Lung microvascular endothelial cell (primary cell): ENCODE results near the gene ATP9B. TPM values are rescaled to one million over a fixed set of nuclear protein-coding genes. Genes with fewer than 3 reads are reported as not detected.
A peak's percentile ranks its signal among the peaks of the same experiment; 100 is the strongest.
"Not testable (repeated sequence)": the region's sequence is repeated elsewhere in the genome, so short reads cannot be mapped to it uniquely, and the experiment has no call there.

Experiments used
- DNase-seq, 2 donors: peaks; one replicate each; pipeline versions ENCODE4 v3.0.0 to v3.0.0-alpha.2; 2010; ENCODE audit warnings: low read depth in 2 of 2
- total RNA-seq: library from RNA; depleted of rRNA; stranded (reverse); fragments of >200 nt; gene quantifications from 2 replicates; pipeline ENCODE4 v1.2.1, GENCODE V29; 2014

ATP9B gene
- total RNA-seq, 1 donor from 2014 or later: 29.0 TPM

DNA sequence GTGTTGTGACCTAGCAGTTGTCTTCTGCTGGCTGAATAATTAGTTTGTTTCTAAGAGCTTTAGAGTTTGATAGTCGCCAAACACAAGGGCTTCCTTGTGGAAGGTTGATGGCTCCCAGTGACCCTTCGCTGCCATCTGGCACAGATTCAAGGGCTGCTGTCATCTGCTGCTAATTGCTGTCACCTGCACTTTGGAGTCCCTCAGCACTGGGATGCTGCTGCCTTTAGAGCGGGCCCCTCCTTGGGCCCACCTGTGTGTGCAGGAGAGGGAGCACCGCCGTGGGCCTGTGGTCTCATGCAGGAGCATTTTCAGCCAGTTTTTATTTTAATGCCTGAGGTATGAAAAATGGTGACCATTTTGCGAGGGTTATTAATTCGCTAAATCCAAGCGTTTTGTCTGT is 172.6 kb downstream of the ATP9B start:
- no peak for DNase-seq

DNA sequence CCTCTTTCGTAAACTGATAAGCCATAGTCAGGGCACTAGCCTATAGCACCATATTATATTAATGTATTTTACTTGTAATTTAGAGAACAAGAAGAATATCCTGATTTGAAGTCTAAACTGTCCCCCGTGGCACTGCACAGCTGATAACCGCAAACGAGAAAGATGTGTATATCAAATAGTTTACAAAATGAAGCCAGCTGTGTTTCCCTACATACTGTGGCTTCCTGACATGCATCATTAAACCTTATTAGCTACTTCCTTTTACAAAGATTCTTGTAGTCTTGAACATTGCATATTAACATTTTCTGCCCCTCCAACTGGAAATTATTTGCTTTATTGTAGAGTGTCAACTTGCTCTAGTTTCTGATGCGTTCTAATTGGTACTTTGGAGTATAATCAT is 173.1 kb downstream of the ATP9B start:
- no peak for DNase-seq

DNA sequence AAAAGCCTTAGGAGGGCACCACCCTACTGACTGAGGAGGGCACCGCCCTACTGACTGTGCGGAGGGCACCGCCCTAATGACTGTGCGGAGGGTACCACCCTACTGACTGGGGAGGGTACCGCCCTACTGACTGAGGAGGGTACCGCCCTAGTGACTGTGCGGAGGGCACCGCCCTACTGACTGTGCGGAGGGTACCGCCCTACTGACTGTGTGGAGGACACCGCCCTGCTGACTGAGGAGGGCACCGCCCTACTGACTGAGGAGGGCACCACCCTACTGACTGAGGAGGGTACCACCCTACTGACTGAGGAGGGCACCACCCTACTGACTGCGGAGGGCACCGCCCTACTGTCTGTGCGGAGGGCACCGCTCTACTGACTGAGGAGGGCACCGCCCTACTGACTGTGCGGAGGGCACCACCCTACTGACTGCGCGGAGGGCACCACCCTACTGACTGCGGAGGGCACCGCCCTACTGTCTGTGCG is 176.4 kb downstream of the ATP9B start:
- DNase-seq: peak in 1 of 2 donors; percentile 64

DNA sequence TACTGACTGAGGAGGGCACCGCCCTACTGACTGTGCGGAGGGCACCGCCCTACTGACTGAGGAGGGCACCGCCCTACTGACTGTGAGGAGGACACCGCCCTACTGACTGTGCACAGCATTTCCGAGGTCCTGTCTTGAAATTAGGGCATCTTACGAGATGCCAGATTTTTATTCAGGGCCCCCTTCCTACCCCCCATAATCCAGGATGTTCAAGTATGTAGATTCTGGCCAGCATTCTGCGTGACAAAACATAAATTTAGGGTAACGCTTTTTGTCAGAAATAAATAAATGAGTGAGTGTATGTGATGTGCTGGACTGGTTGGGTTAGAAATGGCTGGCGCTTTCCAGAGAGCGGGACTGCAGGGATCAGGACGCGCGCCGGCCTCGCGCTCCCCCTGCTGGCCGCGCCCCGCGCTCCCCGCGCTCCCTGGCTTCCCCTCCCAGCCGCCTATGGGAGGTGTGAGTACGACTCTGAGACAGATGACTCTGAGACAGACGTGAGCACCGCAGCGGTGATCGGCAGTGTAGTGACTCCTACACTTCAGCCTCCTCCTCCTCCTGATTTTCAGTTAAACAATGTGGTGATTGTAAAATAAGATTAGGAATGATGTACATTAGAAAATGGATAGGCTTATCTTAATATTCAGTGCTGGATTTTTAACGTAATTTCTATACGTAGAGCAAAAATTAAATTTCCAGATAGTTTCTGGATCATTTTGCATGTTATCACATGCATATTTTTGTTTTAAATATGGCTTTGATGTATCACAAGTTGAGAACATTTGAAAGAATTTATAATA is 177.3 kb downstream of the ATP9B start:
- DNase-seq: peak; percentile 85 to 89

DNA sequence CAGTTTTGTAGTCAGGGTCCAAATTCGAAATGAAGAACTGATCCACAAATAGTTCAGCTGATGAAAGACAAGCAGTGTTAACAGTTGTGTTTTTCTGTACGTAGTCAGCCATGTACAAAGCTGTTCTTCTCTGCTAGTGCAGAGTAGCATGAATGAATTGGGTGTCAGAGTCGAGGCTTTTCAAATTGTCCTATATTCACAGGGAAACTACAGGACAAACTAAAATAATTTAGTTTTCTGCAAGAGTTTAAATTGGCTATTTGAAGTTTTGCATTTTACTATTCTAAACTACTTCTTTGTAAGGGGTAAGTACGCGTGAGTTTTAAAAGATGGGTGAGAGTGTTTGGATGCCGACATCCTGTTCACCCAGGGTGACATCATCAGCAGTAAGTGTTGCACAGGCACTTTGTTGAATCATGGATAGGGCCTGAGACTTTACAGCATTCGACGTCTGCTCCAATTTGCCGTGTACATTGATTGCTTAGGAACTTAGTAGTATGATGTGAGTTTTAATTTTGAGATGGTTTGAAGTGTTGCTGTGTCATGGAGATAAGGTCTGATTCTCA is 179.4 kb downstream of the ATP9B start:
- DNase-seq: no peak

DNA sequence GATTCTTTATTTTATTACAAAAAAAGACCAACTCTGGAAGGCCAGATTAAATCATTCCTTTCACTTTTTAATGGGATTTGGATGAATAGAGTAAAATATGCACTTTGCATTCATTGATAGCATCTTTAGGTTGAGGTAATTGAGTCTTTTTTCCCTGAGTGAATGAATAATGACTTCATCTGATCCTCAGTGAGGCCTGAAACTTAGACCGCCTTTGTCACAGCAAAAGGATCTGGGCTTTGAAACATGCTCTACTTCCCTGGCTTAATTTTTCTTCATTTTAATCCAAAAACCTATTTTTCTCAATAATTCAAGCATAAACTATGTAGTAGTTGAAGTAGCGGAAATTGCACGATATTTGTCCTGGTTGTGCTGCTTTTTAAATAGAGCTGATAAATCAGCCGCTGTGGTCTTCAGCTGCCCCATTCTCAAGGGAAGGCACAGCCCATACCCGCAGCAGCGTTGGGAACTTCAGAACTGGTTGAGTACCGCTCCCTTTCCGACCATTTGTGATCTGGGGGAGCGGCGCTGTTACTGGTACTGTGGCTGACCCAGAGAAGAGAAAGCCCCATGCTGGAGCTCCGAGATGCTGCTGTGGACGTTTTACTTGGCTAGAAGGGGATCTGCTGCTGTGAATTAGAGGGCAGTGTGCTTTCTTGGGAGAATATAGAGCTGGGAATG is 181.2 kb downstream of the ATP9B start:
- no peak for DNase-seq

DNA sequence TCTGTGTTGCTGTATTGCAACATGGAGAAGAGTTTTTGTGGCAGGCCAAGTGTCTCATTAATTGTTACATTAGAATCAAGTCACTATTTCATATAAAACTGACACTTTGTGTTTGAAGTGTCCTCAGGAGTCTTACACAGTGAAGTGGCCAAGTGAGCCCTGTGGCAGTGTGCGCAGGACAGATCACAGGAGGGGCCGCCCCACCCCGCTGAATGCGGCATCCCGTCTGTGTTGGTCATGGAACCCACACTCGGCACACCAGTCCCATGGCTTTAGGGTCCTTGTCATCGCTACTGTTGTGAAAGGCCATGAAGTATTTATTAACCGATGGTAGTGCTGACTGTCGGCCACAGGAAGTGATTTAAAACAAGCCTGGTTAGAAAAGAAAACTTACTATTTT is 181.8 kb downstream of the ATP9B start:
- no peak for DNase-seq

DNA sequence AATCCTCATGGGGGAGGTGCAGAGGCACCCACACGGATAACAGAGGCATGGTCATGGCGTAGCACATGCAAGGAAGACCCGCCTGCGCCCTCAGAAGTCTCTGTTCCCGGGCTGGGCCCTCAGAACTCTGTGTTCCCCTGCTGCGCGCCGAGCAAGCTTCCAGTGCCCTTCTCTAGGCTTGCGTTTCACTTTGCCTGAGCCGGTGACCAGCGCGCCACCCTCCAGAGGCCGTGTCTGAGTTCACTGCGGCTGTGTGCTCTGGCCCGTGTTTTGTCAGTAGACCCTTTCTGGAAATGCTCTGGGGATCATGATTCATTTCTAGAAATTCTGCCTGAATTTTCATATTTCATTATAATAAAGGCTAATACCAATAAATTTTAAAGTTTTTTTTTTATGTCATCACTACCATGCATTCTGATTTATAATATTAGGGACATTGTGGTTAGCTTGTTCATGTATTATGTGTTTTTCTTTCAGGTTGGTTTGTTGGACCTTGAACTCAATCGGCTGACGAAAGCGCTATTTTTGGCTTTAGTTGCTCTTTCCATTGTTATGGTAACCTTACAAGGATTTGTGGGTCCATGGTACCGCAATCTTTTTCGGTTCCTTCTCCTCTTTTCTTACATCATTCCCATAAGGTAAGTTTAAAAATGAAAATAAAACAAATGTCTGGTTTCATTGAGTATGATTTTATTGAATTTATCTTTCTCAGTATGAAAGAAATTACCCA is 183.9 kb downstream of the ATP9B start:
- no peak for DNase-seq

DNA sequence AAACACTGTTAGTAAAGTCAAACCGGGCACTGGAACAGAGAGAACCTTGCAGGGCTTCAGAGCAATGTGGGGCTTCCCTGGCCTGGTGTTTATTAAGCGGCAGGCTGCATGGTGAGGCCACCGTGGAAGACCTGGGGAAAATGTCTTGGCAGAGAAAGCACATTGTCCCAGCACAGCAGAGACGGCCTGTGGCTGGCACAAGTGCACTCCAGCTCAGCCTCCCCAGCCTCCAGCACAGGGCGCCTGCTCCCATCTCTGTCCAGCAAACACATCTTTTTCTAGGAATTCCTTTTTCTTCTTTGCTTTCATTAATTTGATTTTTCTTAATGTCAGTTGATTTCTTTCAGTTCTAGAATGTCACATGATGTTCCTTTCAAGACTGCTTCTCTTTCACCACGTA is 188.3 kb downstream of the ATP9B start:
- no peak for DNase-seq

DNA sequence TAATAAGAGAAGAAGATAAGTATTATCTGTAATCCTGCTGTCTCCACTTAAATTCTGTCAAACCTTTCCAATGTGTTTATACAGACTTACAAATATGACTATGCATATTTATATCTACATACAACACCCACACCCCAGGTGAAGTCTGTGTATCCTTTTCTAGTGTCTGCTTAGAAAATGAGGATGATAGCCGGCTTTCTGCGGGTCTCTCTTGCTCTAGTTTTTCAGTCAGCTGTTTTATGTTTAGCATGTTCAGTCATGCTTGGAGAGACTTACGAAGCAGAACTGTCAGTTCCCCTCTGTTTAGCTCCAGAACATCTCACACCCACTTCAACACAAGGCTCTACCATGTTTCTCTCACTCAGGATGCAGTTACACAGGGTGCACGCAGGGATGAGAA is 189.3 kb downstream of the ATP9B start:
- DNase-seq: no peak

DNA sequence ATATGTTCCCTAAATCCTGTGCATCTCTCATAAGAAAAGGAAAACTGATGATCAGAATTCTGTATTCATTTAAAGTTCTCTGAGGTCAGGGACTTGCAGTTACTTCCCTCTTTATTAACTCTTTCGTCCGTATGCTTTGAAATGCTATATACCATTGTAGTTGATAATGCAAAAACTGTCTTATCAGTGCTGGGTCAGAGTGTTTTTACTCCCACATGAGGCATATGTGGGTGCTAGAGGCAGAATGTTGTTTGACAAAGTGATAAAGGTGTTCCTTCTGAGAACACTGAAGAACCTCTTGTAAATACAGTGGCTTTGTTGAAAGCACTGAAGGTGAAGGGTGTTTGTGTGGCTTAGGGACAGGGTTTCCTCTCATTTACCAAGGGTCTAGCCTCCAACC is 190.0 kb downstream of the ATP9B start:
- DNase-seq: no peak

DNA sequence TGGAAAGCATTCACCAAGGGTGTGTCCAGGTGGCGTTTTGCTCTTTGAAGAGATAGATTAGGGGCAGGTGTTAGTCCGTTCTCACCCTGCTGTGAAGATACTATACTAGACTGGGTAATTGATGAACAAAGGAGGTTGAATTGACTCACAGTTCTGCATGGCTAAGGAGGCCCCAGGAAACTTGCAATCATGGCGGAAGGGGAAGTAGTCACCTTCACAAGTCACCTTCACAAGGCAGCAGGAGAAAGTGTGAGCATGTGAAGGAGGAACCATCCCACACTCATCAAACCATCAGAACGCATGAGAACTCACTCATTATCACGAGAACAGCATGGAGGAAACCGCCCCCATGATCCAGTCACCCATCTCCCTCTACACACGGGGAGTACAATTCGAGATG is 190.8 kb downstream of the ATP9B start:
- DNase-seq: no peak

DNA sequence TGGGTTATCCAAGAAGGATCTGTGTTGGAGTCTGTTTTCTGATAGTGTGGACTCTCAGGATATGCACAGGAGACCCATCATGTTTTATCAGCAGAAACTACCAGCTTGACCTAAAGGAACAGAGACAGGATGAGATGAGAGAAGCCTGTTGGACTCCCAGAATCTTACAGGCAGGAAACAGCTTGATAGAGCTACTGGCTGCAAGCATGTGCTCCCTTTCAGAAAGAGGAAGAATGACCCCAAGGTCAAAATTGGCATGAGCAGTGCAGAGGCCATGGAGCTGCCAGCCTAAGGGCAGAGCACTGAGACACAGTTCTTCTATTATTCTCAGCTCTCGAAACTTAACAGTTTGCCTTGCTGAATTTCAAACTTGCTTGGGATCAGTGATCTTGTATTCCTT is 191.3 kb downstream of the ATP9B start:
- peak in 1 of 2 donors; percentile 25 for DNase-seq

DNA sequence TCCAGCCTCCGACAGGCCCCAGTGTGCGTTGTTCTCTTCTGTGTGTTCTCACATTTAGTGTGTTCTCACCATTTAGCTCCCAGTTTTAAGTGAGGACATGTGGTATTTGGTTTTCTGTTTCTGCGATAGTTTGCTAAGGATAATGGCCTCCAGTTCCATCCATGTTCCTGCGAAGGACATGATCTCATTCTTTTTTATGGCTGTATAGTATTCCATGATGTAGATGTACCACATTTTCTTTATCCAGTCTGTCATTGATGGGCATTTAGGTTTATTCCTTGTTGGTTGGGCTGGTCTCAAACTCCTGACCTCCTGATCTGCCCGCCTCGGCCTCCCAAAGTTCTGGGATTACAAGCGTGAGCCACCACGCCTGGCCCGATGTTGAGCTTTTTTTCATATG is 195.9 kb downstream of the ATP9B start:
- DNase-seq: not testable (repeated sequence)

DNA sequence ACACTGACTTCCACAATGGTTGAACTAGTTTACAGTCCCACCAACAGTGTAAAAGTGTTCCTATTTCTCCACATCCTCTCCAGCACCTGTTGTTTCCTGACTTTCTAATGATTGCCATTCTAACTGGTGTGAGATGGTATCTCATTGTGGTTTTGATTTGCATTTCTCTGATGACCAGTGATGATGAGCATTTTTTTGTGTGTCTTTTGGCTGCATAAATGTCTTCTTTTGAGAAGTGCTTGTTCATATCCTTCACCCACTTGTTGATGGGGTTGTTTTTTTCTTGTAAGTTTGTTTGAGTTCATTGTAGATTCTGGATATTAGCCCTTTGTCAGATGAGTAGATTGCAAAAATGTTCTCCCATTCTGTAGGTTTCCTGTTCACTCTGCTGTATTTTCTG is 202.6 kb downstream of the ATP9B start:
- not testable (repeated sequence) for DNase-seq

DNA sequence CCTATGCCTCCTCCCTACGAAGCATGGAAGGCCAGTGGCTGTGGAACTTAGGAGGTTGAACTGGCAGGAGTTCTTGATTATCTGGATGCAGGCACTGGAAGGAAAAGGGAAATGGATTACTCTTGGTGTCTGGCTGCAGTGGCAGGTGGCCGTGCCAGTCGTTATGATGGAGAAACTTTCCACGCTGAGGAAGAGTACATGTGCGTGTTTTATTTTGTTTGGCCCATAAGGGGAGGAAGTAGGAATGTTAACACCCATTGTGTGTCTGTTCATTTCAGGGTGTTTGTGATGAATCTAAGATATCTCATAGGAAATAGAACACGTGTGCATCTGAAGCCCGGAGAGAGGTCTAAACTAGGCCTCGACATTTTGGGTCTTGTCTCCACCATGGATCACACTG is 203.7 kb downstream of the ATP9B start:
- DNase-seq: peak; percentile 56 to 93

DNA sequence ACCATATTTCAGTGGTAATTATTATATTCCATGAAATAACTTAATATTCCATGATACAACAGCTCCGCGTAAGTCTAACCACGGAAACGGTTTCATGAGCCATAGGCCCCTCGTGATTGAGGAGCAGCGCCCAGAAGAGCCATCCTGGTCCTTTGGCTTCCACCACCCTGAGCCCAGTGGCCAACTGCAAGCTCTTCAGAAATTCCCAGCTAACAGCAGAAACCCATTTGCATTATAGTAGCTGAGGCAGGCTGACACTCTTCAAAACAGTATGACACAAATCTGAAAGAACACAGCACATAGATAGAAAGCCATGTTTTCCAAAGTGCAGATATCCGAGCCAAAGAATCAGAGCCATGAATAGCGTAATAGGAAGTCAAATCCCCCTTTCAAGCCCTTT is 205.6 kb downstream of the ATP9B start:
- DNase-seq: no peak

DNA sequence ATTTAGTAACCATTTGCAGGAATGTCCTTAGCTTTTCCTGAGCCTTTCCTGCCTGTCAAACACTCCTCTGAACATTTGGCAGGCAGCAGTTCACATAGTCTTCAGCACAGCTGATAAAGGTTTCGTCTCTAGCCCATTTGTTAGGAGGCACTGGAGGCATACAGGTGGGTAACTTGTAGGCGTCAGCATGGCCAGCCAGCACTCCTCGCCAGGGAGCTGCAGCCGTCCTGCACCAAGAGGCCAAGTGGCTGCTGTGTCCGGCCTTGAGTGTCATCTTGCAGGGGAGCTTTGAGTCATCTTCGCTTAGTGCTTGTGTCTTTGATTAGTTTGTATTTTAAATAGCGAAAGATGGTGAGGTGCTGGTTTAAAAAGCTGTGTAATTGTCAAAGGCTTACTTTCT is 206.3 kb downstream of the ATP9B start:
- peak in 1 of 2 donors; percentile 31 for DNase-seq

DNA sequence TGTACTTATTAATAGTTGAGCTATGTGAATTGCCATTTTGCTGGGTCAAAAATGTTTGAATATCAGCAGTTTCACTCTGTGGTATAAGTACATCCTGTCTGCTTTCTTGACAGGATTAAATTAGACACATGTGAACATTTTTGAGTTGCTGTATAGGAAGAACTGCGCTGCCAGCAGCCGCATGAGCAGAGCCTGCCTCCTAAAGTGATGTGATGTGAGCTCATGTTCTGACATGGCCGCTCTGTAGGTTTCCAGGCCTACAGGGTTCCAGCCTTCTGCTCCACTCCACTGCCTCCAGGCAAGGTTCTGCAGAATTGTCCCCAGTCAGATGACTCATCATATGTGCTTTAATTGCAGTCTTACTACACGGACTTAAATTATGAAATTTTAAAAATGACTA is 206.8 kb downstream of the ATP9B start:
- no peak for DNase-seq

DNA sequence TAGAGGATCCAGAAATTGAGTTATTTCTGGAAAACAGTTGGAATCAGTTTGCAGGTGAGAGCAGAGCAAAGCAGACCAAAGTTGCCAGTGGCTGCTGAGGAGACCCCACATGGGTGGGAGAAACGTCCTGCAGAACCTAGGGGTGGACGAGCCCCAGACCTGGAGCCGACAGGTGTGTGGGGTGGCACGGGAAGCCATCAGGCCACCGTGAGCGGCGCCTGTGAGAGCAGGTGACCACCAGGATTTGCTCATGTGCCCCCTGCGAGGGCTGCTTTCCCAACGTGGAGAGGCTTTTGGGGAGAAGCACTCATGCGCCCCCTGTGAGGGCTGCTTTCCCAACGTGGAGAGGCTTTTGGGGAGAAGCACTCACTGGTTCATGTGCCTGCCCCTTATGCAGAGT is 209.7 kb downstream of the ATP9B start:
- no peak for DNase-seq

DNA sequence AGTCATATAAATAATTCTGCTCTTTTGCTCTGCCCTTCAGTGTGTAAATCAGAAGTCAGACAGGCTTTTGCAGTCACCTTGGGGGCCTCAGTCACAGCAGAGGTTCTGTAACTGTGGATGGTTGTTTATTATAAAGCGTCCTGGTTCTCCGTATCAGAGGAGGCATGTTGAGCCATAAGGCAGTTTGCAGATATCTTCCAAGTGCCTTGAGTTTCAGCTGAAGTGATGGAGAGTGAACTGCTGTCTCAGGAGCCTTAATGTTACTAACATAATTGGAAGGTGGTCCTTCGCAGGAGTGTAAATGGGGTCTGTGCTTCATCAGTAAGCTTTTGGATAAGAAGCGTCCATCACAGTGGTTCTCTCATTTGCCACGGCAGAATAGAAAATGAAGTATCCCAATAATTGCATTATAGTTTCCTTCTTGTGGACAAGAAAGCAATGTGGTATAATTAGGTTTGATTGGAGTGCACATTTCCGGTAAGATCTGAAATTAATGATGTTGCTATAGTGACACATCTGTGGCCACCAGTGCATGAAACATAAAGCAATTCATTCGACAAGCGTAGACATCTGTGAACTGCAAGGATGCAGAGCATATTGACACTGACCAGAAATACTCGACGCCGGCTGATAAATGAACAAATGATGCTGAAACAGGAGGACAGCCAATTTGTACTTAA is 214.1 kb downstream of the ATP9B start:
- no peak for DNase-seq
